ENCODE measurements around the gene CBX1.

Gene CBX1

GRCh38 chr17:48127371-48128051, 26.2 kb upstream of the CBX1 start:
- WGBS (ENCODE audit: extremely low coverage, insufficient coverage, low lambda C conversion rate): no CpG with 5 or more reads among the region's 9 CpGs
- Histone ChIP-seq H3K4me2 (ENCODE audit: low read length) (no peak overlapping the region), H3K4ac (ENCODE audit: low read depth, low read length) (no peak overlapping the region), H3K4me1 (ENCODE audit: control insufficient read depth, low read depth, low read length) (no peaks in the 10 kb centered on the region), H2AK5ac (ENCODE audit: low read length) (no peak overlapping the region), H3K27me3 (ENCODE audit: insufficient read depth, low read length, poor library complexity) (no peaks in the 10 kb centered on the region), H3K18ac (ENCODE audit: low read length) (no peak overlapping the region), H3K79me2 (ENCODE audit: control insufficient read depth, insufficient read depth, low read length) (no peaks in the 10 kb centered on the region), H2BK15ac (replicated peaks; ENCODE audit: low read depth) (no peak overlapping the region), H3K56ac (ENCODE audit: low read length) (no peak overlapping the region), H3K79me1 (ENCODE audit: low read length) (no peaks in the 10 kb centered on the region), H2BK5ac (ENCODE audit: low read length) (no peak overlapping the region), H3K27ac (ENCODE audit: low read depth, low read length) (no peak overlapping the region), H3K9ac (ENCODE audit: low read length) (no peak overlapping the region), H2BK120ac (ENCODE audit: low read depth, low read length) (no peak overlapping the region), H3K4me3 (ENCODE audit: low read length) (no peak overlapping the region), H4K5ac (ENCODE audit: low read length) (no peak overlapping the region), H3K36me3 (ENCODE audit: control insufficient read depth, insufficient read depth, low read length) (no peaks in the 10 kb centered on the region), H4K8ac (ENCODE audit: low read depth, low read length) (no peak overlapping the region), H3K23ac (ENCODE audit: low read length) (no peak overlapping the region)
- peak; percentile 34 for DNase-seq

DNA sequence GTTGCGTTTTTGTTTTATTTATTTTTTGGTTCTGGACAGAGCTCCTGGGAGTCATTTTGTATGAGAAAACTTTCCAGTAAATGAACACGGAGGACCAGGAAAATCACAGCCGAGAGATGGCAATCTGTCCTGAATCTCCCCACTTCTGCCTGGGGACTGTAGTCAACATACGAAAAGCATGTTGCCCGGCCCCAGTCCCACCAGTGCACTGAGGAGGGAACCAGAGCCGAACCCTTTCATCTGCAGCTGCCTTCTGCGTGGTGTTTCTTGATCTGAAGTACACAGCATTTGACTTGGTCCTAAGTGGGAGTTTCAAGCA, 25.2 kb upstream of the CBX1 start:
- no peak overlapping the region for H3K9ac ChIP-seq (ENCODE audit: low read length)

GRCh38 chr17:48125829-48126531, 24.7 kb upstream of the CBX1 start:
- no peaks in the 10 kb centered on the region for H3K27me3 ChIP-seq (ENCODE audit: insufficient read depth, low read length, poor library complexity)
- H3K4me2 ChIP-seq (ENCODE audit: low read length): no peak overlapping the region
- no peaks in the 10 kb centered on the region for H3K4me1 ChIP-seq (ENCODE audit: control insufficient read depth, low read depth, low read length)
- H2BK120ac ChIP-seq (ENCODE audit: low read depth, low read length): no peak overlapping the region
- H3K9ac ChIP-seq (ENCODE audit: low read length): no peak overlapping the region
- H3K4me3 ChIP-seq (ENCODE audit: low read length): no peak overlapping the region
- H2AK5ac ChIP-seq (ENCODE audit: low read length): no peak overlapping the region
- no peak overlapping the region for H4K8ac ChIP-seq (ENCODE audit: low read depth, low read length)
- no peak overlapping the region for H3K4ac ChIP-seq (ENCODE audit: low read depth, low read length)
- no peak overlapping the region for H2BK5ac ChIP-seq (ENCODE audit: low read length)
- no peak overlapping the region for H3K23ac ChIP-seq (ENCODE audit: low read length)
- no peak overlapping the region for H4K5ac ChIP-seq (ENCODE audit: low read length)
- H3K18ac ChIP-seq (ENCODE audit: low read length): no peak overlapping the region
- no CpG with 5 or more reads among the region's 9 CpGs for WGBS (ENCODE audit: extremely low coverage, insufficient coverage, low lambda C conversion rate)
- no peaks in the 10 kb centered on the region for H3K79me1 ChIP-seq (ENCODE audit: low read length)
- H3K56ac ChIP-seq (ENCODE audit: low read length): no peak overlapping the region
- no peak overlapping the region for H3K27ac ChIP-seq (ENCODE audit: low read depth, low read length)
- no peak overlapping the region for H2BK15ac ChIP-seq (replicated peaks; ENCODE audit: low read depth)
- H3K79me2 ChIP-seq (ENCODE audit: control insufficient read depth, insufficient read depth, low read length): no peaks in the 10 kb centered on the region
- DNase-seq: no peak
- H3K36me3 ChIP-seq (ENCODE audit: control insufficient read depth, insufficient read depth, low read length): no peaks in the 10 kb centered on the region

More for the DNA sequence above, 25.2 kb upstream of the CBX1 start:
- WGBS (ENCODE audit: extremely low coverage, insufficient coverage, low lambda C conversion rate): no CpG with 5 or more reads among the region's 7 CpGs
- H2BK5ac ChIP-seq (ENCODE audit: low read length): no peak overlapping the region
- H3K23ac ChIP-seq (ENCODE audit: low read length): no peak overlapping the region
- H4K5ac ChIP-seq (ENCODE audit: low read length): no peak overlapping the region
- H2BK15ac ChIP-seq (replicated peaks; ENCODE audit: low read depth): no peak overlapping the region
- no peaks in the 10 kb centered on the region for H3K4me1 ChIP-seq (ENCODE audit: control insufficient read depth, low read depth, low read length)
- H3K36me3 ChIP-seq (ENCODE audit: control insufficient read depth, insufficient read depth, low read length): no peaks in the 10 kb centered on the region
- no peak overlapping the region for H2BK120ac ChIP-seq (ENCODE audit: low read depth, low read length)
- DNase-seq: no peak
- H3K79me1 ChIP-seq (ENCODE audit: low read length): no peaks in the 10 kb centered on the region
- H2AK5ac ChIP-seq (ENCODE audit: low read length): no peak overlapping the region
- H4K8ac ChIP-seq (ENCODE audit: low read depth, low read length): no peak overlapping the region
- H3K4me2 ChIP-seq (ENCODE audit: low read length): no peak overlapping the region
- no peak overlapping the region for H3K27ac ChIP-seq (ENCODE audit: low read depth, low read length)
- no peak overlapping the region for H3K4ac ChIP-seq (ENCODE audit: low read depth, low read length)
- H3K56ac ChIP-seq (ENCODE audit: low read length): no peak overlapping the region
- no peaks in the 10 kb centered on the region for H3K79me2 ChIP-seq (ENCODE audit: control insufficient read depth, insufficient read depth, low read length)
- H3K4me3 ChIP-seq (ENCODE audit: low read length): no peak overlapping the region
- no peaks in the 10 kb centered on the region for H3K27me3 ChIP-seq (ENCODE audit: insufficient read depth, low read length, poor library complexity)
- H3K18ac ChIP-seq (ENCODE audit: low read length): no peak overlapping the region

DNA sequence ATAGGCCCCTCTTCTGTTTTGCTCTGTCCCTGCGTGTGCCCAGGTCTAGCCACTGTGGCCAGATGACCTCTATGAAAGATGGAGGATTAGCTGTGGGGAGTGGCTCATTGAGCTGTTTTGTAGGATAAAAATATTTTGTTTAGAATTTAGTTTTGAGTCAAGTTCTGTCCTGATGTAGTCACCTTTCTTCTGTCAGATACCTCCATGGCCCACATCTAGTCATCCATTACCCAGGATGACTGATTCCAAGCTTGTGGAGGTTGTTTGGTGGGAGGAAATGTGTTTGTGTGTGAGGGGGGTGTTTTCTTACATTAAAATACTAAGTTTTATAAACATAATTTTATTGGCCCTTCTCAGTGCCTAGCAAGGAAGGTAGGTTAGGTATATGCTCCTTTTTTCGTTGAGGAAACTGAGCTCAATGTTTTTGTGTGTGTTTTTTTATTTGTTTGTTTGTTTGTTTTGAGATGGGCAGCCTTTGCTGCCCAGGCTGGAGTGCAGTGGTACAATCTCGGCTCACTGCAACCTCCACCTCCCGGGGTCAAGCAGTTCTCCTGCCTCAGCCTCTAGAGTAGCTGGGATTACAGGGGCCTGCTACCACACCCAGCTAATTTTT, 22.6 kb upstream of the CBX1 start:
- H2BK15ac ChIP-seq (replicated peaks; ENCODE audit: low read depth): no peak overlapping the region

GRCh38 chr17:48123111-48123510, 21.8 kb upstream of the CBX1 start:
- Histone ChIP-seq H3K4ac (ENCODE audit: low read depth, low read length) (no peak overlapping the region), H3K56ac (ENCODE audit: low read length) (no peak overlapping the region), H3K4me1 (ENCODE audit: control insufficient read depth, low read depth, low read length) (no peaks in the 10 kb centered on the region), H4K5ac (ENCODE audit: low read length) (no peak overlapping the region), H3K23ac (ENCODE audit: low read length) (no peak overlapping the region), H2AK5ac (ENCODE audit: low read length) (no peak overlapping the region), H3K9ac (ENCODE audit: low read length) (no peak overlapping the region), H2BK5ac (ENCODE audit: low read length) (no peak overlapping the region), H3K4me3 (ENCODE audit: low read length) (no peak overlapping the region), H3K79me1 (ENCODE audit: low read length) (no peaks in the 10 kb centered on the region), H3K27me3 (ENCODE audit: insufficient read depth, low read length, poor library complexity) (no peaks in the 10 kb centered on the region), H3K18ac (ENCODE audit: low read length) (no peak overlapping the region), H3K36me3 (ENCODE audit: control insufficient read depth, insufficient read depth, low read length) (peaks cover 3% of the 10 kb centered on the region), H3K79me2 (ENCODE audit: control insufficient read depth, insufficient read depth, low read length) (no peaks in the 10 kb centered on the region), H3K4me2 (ENCODE audit: low read length) (no peak overlapping the region), H2BK120ac (ENCODE audit: low read depth, low read length) (no peak overlapping the region), H3K27ac (ENCODE audit: low read depth, low read length) (no peak overlapping the region), H2BK15ac (replicated peaks; ENCODE audit: low read depth) (no peak overlapping the region), H4K8ac (ENCODE audit: low read depth, low read length) (no peak overlapping the region)
- WGBS (ENCODE audit: extremely low coverage, insufficient coverage, low lambda C conversion rate): no CpG with 5 or more reads among the region's 6 CpGs
- DNase-seq: peak; percentile 37

More for the DNA sequence above, 22.6 kb upstream of the CBX1 start:
- Histone ChIP-seq H2BK120ac (ENCODE audit: low read depth, low read length) (no peak overlapping the region), H3K4ac (ENCODE audit: low read depth, low read length) (no peak overlapping the region), H3K79me1 (ENCODE audit: low read length) (no peaks in the 10 kb centered on the region), H3K23ac (ENCODE audit: low read length) (no peak overlapping the region), H3K79me2 (ENCODE audit: control insufficient read depth, insufficient read depth, low read length) (no peaks in the 10 kb centered on the region), H2BK5ac (ENCODE audit: low read length) (no peak overlapping the region), H3K9ac (ENCODE audit: low read length) (no peak overlapping the region), H4K5ac (ENCODE audit: low read length) (no peak overlapping the region), H3K36me3 (ENCODE audit: control insufficient read depth, insufficient read depth, low read length) (peaks cover 2% of the 10 kb centered on the region), H3K18ac (ENCODE audit: low read length) (no peak overlapping the region), H4K8ac (ENCODE audit: low read depth, low read length) (no peak overlapping the region), H3K56ac (ENCODE audit: low read length) (no peak overlapping the region), H2AK5ac (ENCODE audit: low read length) (no peak overlapping the region), H3K4me1 (ENCODE audit: control insufficient read depth, low read depth, low read length) (no peaks in the 10 kb centered on the region), H3K4me2 (ENCODE audit: low read length) (no peak overlapping the region), H3K27ac (ENCODE audit: low read depth, low read length) (no peak overlapping the region), H3K4me3 (ENCODE audit: low read length) (no peak overlapping the region), H3K27me3 (ENCODE audit: insufficient read depth, low read length, poor library complexity) (no peaks in the 10 kb centered on the region)
- DNase-seq: no peak
- no CpG with 5 or more reads among the region's 4 CpGs for WGBS (ENCODE audit: extremely low coverage, insufficient coverage, low lambda C conversion rate)

All from mesendoderm (in vitro differentiated cells).